ENCODE data around the gene MSX2. TPM values are rescaled to one million over a fixed set of nuclear protein-coding genes. Genes with fewer than 3 reads are reported as not detected.

MSX2 gene
- total RNA-seq, 1 donor from 2014 or later = 1.3 TPM

- Histone ChIP-seq H3K27me3 (ENCODE audit: control insufficient read depth, insufficient read depth, low read length) (peaks cover 70% of the 10 kb centered on the region), H3K4me3 (ENCODE audit: low read depth, low read length) (no peak overlapping the region), H3K36me3 (ENCODE audit: control insufficient read depth, insufficient read depth, low read length) (no peaks in the 10 kb centered on the region)
- no peak for DNase-seq (ENCODE audit: low read depth)
- TF ChIP-seq, protein P1, sequence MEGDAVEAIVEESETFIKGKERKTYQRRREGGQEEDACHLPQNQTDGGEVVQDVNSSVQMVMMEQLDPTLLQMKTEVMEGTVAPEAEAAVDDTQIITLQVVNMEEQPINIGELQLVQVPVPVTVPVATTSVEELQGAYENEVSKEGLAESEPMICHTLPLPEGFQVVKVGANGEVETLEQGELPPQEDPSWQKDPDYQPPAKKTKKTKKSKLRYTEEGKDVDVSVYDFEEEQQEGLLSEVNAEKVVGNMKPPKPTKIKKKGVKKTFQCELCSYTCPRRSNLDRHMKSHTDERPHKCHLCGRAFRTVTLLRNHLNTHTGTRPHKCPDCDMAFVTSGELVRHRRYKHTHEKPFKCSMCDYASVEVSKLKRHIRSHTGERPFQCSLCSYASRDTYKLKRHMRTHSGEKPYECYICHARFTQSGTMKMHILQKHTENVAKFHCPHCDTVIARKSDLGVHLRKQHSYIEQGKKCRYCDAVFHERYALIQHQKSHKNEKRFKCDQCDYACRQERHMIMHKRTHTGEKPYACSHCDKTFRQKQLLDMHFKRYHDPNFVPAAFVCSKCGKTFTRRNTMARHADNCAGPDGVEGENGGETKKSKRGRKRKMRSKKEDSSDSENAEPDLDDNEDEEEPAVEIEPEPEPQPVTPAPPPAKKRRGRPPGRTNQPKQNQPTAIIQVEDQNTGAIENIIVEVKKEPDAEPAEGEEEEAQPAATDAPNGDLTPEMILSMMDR (IDR thresholded peaks at IDR 0.05; ENCODE audit: insufficient read depth, low read length, poor library complexity, severe bottlenecking) = no peak
Observed at GRCh38 chr5:174729075-174729680, 4.8 kb downstream of the MSX2 start.

DNA sequence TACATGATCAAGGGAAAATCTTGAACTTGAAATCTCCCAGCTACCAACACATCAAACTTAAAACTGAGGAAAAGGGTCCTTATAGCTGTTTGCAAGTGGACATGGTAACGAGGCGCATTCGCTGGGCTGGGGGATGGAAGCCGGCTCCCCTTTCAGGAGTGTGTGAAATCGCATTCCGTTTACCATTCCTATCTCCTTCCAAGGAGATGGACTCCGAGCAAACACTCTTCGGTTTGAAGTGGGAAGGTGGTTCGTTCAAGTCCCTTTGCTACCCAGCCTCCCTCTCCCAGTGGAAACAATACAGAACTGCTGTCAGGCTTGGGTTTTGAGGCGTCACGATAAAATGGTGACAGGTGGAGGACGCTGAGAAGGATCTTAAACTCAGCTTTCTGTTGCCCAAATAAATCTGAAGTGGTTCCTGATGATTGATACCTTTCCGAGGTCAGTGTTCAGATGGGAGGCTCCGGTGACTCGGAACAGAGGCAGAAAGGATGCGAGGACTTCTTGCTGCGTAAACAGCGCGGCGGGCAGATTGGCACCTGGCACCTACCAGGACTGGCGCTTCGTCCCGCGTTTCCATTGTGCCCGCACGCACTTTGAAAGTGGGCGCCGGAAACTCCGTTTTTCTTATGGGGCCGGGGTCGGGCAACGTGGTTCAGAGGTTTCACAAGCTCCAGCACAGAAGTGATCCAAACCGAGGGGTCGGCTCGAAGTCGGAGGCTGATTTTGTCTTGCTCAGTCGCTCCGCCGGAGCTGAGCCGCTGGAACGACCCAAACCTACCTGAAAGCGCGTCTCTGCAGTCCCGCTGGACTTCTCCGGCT is 7.0 kb downstream of the MSX2 start:
- DNase-seq (ENCODE audit: low read depth) = no peak
- no peaks in the 10 kb centered on the region for H3K36me3 ChIP-seq (ENCODE audit: control insufficient read depth, insufficient read depth, low read length)
- H3K27me3 ChIP-seq (ENCODE audit: control insufficient read depth, insufficient read depth, low read length) = peaks cover 71% of the 10 kb centered on the region
- no peak overlapping the region for H3K4me3 ChIP-seq (ENCODE audit: low read depth, low read length)
- TF ChIP-seq, protein P1 (IDR thresholded peaks at IDR 0.05; ENCODE audit: insufficient read depth, low read length, poor library complexity, severe bottlenecking) = no peak

GRCh38 chr5:174732036-174733020 is 7.9 kb downstream of the MSX2 start:
- TF ChIP-seq, protein P1 (IDR thresholded peaks at IDR 0.05; ENCODE audit: insufficient read depth, low read length, poor library complexity, severe bottlenecking) = no peak
- Histone ChIP-seq H3K27me3 (ENCODE audit: control insufficient read depth, insufficient read depth, low read length) (peaks cover 65% of the 10 kb centered on the region), H3K4me3 (ENCODE audit: low read depth, low read length) (no peak overlapping the region), H3K36me3 (ENCODE audit: control insufficient read depth, insufficient read depth, low read length) (no peaks in the 10 kb centered on the region)
- DNase-seq (ENCODE audit: low read depth) = no peak

GRCh38 chr5:174733091-174733690 is 8.8 kb downstream of the MSX2 start:
- no peaks in the 10 kb centered on the region for H3K36me3 ChIP-seq (ENCODE audit: control insufficient read depth, insufficient read depth, low read length)
- no peak overlapping the region for H3K4me3 ChIP-seq (ENCODE audit: low read depth, low read length)
- TF ChIP-seq, protein P1 (IDR thresholded peaks at IDR 0.05; ENCODE audit: insufficient read depth, low read length, poor library complexity, severe bottlenecking) = no peak
- DNase-seq (ENCODE audit: low read depth) = no peak
- peaks cover 60% of the 10 kb centered on the region for H3K27me3 ChIP-seq (ENCODE audit: control insufficient read depth, insufficient read depth, low read length)

DNA sequence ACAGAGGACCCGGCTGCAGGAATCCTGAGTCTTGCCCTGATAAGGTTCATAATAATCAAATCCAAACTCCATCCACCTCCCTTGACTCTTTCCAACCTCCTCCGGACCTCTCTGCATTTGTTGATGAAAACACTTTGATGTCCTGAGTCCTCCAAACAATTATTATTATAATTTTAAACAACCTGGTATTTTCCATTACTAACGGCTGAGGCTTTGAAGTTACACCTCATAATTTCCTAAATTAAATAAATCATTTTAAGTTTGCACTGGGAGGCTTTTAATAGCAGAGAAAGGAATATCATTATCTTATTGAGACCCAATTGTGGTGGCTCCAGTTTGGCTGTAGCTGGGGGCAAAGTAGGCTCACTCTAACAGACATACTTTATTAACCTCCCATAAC is 9.5 kb downstream of the MSX2 start:
- DNase-seq (ENCODE audit: low read depth) = no peak
- no peak overlapping the region for H3K4me3 ChIP-seq (ENCODE audit: low read depth, low read length)
- no peaks in the 10 kb centered on the region for H3K36me3 ChIP-seq (ENCODE audit: control insufficient read depth, insufficient read depth, low read length)
- peaks cover 60% of the 10 kb centered on the region for H3K27me3 ChIP-seq (ENCODE audit: control insufficient read depth, insufficient read depth, low read length)
- TF ChIP-seq, protein P1 (IDR thresholded peaks at IDR 0.05; ENCODE audit: insufficient read depth, low read length, poor library complexity, severe bottlenecking) = no peak
